ENCODE results near the gene UBASH3A.

Gene UBASH3A

DNA sequence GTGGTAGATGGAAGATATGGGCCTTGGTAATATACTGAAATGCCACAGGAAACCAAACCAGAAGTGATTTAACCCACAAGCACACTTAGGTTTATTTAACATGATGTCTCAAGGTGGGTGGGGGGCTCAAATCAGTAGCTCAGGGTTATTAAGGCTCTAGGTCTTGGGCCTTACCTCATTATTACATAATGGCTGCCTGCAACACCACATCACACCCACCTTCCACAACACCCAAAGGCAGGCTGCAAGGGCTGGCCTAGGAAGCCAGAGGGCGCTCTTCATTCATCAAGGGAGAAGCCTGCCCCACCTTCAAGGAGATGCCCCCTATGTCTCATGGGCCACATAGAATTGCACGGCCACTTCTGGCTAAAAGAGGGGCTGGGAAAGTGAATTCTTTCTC lies 43.4 kb upstream of the UBASH3A start:
- no peaks in the 10 kb centered on the region for H3K36me3 ChIP-seq (ENCODE audit: control insufficient read depth in 2 of 2, insufficient read depth in 1 of 2, low read length in 2 of 2)
- H3K4me3 ChIP-seq (ENCODE audit: low read depth, low read length), result no peak overlapping the region
- ChIA-PET POLR2A (no interaction called here), CTCF (interaction anchor here (0.6 to 1.9 kb wide), 5 partner anchors 14 to 540 kb away, joined by 3 to 4 read pairs (median 3); no protein-coding TSS in a partner anchor)
- TF ChIP-seq ZSCAN5A (tag by site-specific recombination; IDR thresholded peaks at IDR 0.05) (0 out of 2 replicates have a peak, but pooled peaks have one; percentile 43), TRIM28 (IDR thresholded peaks at IDR 0.05; ENCODE audit: borderline replicate concordance, low read length) (peak; percentile 94; the same call in 1 of the 2 replicates), ZBTB48 (tag by site-specific recombination; IDR thresholded peaks at IDR 0.05) (no peak), ZNF324 (tag by site-specific recombination; IDR thresholded peaks at IDR 0.05) (0 out of 2 replicates have a peak, but pooled peaks have one; percentile 25), ZNF280D (tag by site-specific recombination; IDR thresholded peaks at IDR 0.05) (peak; percentile 97), SETDB1 (IDR thresholded peaks at IDR 0.05; ENCODE audit: insufficient read length, low read length) (peak; percentile 67)
- TF ChIP-seq, protein P1, sequence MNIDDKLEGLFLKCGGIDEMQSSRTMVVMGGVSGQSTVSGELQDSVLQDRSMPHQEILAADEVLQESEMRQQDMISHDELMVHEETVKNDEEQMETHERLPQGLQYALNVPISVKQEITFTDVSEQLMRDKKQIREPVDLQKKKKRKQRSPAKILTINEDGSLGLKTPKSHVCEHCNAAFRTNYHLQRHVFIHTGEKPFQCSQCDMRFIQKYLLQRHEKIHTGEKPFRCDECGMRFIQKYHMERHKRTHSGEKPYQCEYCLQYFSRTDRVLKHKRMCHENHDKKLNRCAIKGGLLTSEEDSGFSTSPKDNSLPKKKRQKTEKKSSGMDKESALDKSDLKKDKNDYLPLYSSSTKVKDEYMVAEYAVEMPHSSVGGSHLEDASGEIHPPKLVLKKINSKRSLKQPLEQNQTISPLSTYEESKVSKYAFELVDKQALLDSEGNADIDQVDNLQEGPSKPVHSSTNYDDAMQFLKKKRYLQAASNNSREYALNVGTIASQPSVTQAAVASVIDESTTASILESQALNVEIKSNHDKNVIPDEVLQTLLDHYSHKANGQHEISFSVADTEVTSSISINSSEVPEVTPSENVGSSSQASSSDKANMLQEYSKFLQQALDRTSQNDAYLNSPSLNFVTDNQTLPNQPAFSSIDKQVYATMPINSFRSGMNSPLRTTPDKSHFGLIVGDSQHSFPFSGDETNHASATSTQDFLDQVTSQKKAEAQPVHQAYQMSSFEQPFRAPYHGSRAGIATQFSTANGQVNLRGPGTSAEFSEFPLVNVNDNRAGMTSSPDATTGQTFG (tag by site-specific recombination; IDR thresholded peaks at IDR 0.05; ENCODE audit: borderline replicate concordance), result no peak
- TF ChIP-seq, protein P2, sequence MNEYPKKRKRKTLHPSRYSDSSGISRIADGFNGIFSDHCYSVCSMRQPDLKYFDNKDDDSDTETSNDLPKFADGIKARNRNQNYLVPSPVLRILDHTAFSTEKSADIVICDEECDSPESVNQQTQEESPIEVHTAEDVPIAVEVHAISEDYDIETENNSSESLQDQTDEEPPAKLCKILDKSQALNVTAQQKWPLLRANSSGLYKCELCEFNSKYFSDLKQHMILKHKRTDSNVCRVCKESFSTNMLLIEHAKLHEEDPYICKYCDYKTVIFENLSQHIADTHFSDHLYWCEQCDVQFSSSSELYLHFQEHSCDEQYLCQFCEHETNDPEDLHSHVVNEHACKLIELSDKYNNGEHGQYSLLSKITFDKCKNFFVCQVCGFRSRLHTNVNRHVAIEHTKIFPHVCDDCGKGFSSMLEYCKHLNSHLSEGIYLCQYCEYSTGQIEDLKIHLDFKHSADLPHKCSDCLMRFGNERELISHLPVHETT (tag by site-specific recombination; IDR thresholded peaks at IDR 0.05), result 0 out of 2 replicates have a peak, but pooled peaks have one; percentile 19
- H3K4me1 ChIP-seq (ENCODE audit: control insufficient read depth, insufficient read depth, low read length), result no peaks in the 10 kb centered on the region
- no peak overlapping the region for H3K27ac ChIP-seq (ENCODE audit: extremely low read depth, low read depth, low read length)
- H3K9me3 ChIP-seq (ENCODE audit: control insufficient read depth, insufficient read depth, low read depth, low read length), result no peaks in the 10 kb centered on the region

DNA sequence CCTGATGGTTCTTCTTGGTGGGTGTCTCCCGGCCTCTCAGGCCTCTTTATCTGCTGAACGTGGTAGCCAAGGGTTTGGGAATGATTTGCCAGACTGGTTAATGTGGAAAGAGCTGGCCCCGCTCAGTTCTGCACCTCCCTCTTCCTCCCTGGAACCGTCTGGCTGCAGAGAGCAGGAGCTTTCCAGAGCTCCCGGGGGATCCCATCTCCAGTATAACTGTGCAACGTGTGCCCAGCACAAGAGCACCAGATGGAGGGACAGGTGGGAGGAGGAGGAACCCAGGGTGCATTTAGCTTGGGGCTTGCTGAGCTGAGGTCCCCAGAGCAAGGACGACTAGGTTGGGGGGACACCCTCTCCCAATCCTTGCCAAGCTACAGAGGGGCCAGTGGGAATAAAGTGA lies 42.4 kb upstream of the UBASH3A start:
- POLR2A ChIA-PET, result interaction anchor here (0.5 kb wide), 1 partner anchor 245 kb away, joined by 3 read pairs; no protein-coding TSS in a partner anchor
- no peak overlapping the region for H3K27ac ChIP-seq (ENCODE audit: extremely low read depth, low read depth, low read length)
- TF ChIP-seq ZNF514 (tag by site-specific recombination; IDR thresholded peaks at IDR 0.05) (no peak), OSR2 (tag by site-specific recombination; IDR thresholded peaks at IDR 0.05) (no peak), ZNF394 (tag by site-specific recombination; IDR thresholded peaks at IDR 0.05; ENCODE audit: borderline replicate concordance) (no peak), ZNF501 (tag by site-specific recombination; IDR thresholded peaks at IDR 0.05) (no peak), ZNF350 (tag by site-specific recombination; IDR thresholded peaks at IDR 0.05) (no peak), ZNF747 (tag by site-specific recombination; IDR thresholded peaks at IDR 0.05) (no peak), SETDB1 (IDR thresholded peaks at IDR 0.05; ENCODE audit: insufficient read length, low read length) (no peak), ZNF302 (tag by site-specific recombination; IDR thresholded peaks at IDR 0.05; ENCODE audit: low read depth) (no peak), FEZF1 (tag by site-specific recombination; IDR thresholded peaks at IDR 0.05) (no peak), ZNF48 (tag by site-specific recombination; IDR thresholded peaks at IDR 0.05) (no peak)
- TF ChIP-seq, protein P3, sequence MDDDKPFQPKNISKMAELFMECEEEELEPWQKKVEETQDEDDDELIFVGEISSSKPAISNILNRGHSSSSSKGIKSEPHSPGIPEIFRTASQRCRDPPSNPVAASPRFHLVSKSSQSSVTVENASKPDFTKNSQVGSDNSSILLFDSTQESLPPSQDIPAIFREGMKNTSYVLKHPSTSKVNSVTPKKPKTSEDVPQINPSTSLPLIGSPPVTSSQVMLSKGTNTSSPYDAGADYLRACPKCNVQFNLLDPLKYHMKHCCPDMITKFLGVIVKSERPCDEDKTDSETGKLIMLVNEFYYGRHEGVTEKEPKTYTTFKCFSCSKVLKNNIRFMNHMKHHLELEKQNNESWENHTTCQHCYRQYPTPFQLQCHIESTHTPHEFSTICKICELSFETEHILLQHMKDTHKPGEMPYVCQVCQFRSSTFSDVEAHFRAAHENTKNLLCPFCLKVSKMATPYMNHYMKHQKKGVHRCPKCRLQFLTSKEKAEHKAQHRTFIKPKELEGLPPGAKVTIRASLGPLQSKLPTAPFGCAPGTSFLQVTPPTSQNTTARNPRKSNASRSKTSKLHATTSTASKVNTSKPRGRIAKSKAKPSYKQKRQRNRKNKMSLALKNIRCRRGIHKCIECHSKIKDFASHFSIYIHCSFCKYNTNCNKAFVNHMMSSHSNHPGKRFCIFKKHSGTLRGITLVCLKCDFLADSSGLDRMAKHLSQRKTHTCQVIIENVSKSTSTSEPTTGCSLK (tag by site-specific recombination; IDR thresholded peaks at IDR 0.05), result no peak
- TF ChIP-seq, protein P4, sequence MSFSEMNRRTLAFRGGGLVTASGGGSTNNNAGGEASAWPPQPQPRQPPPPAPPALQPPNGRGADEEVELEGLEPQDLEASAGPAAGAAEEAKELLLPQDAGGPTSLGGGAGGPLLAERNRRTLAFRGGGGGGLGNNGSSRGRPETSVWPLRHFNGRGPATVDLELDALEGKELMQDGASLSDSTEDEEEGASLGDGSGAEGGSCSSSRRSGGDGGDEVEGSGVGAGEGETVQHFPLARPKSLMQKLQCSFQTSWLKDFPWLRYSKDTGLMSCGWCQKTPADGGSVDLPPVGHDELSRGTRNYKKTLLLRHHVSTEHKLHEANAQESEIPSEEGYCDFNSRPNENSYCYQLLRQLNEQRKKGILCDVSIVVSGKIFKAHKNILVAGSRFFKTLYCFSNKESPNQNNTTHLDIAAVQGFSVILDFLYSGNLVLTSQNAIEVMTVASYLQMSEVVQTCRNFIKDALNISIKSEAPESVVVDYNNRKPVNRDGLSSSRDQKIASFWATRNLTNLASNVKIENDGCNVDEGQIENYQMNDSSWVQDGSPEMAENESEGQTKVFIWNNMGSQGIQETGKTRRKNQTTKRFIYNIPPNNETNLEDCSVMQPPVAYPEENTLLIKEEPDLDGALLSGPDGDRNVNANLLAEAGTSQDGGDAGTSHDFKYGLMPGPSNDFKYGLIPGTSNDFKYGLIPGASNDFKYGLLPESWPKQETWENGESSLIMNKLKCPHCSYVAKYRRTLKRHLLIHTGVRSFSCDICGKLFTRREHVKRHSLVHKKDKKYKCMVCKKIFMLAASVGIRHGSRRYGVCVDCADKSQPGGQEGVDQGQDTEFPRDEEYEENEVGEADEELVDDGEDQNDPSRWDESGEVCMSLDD (tag by site-specific recombination; IDR thresholded peaks at IDR 0.05), result no peak

More for the DNA sequence above, 42.4 kb upstream of the UBASH3A start:
- Histone ChIP-seq H3K4me1 (ENCODE audit: control insufficient read depth, insufficient read depth, low read length) (no peaks in the 10 kb centered on the region), H3K9me3 (ENCODE audit: control insufficient read depth, insufficient read depth, low read depth, low read length) (no peaks in the 10 kb centered on the region), H3K4me3 (ENCODE audit: low read depth, low read length) (no peak overlapping the region), H3K36me3 (ENCODE audit: control insufficient read depth in 2 of 2, insufficient read depth in 1 of 2, low read length in 2 of 2) (no peaks in the 10 kb centered on the region)
- CTCF ChIA-PET, result interaction anchor here (0.6 to 1.9 kb wide), 8 partner anchors 10 to 155 kb away, joined by 3 to 5 read pairs (median 4); partner anchors contain the start of gene TFF2
